CD4-positive, alpha-beta memory T cell (primary cell): ENCODE results near the gene FOXO3. TPM values are rescaled to one million over a fixed set of nuclear protein-coding genes. Genes with fewer than 3 reads are reported as not detected.

ENCODE experiments used
- CTCF ChIA-PET: fragments of 350-600 bp; sonication (Branson Sonifier 250); formaldehyde crosslinking; loops from one replicate; lab custom pipeline; 2021; ENCODE audit warnings: inconsistent platforms; ENCODE audit not compliant: partially characterized antibody; lab: Charles Lee
- POLR2A ChIA-PET: fragments of 350-600 bp; sonication (Branson Sonifier 250); formaldehyde crosslinking; loops from one replicate; lab custom pipeline; 2021; ENCODE audit not compliant: partially characterized antibody; lab: Charles Lee
- DNase-seq, 5 donors: peaks; one replicate each; pipeline versions ENCODE4 v3.0.0 to v3.0.0-alpha.2; 2020 to 2022; ENCODE audit warnings: mixed read lengths in 1 of 5
- H3K27ac ChIP-seq: one replicate; pipeline ENCODE4 v1.7.0; 2013; ENCODE audit warnings: low read depth, low read length
- H3K27me3 ChIP-seq: 2 replicates; pipeline ENCODE4 v1.7.0; 2013; ENCODE audit warnings: mild to moderate bottlenecking, low read length, moderate library complexity; ENCODE audit not compliant: insufficient read depth
- H3K36me3 ChIP-seq: 2 replicates; pipeline ENCODE4 v1.7.0; 2013; ENCODE audit warnings: mild to moderate bottlenecking, low read length, moderate library complexity; ENCODE audit not compliant: insufficient read depth
- H3K4me1 ChIP-seq: 2 replicates; pipeline ENCODE4 v1.7.0; 2013; ENCODE audit warnings: mild to moderate bottlenecking, low read length, moderate library complexity; ENCODE audit not compliant: insufficient read depth
- H3K4me3 ChIP-seq, 2 donors: one replicate each; pipeline ENCODE4 v1.7.0; 2013; ENCODE audit warnings: low read length in 2 of 2, mild to moderate bottlenecking in 1 of 2
- H3K9me3 ChIP-seq, 2 donors: one replicate each; pipeline ENCODE4 v1.7.0; 2013; ENCODE audit warnings: low read length in 2 of 2, control low read depth in 1 of 2; ENCODE audit not compliant: control insufficient read depth in 1 of 2
- H3K27ac Mint-ChIP-seq, 7 donors: one replicate each; pipeline ENCODE4 v1.8.0; 2020 to 2021; ENCODE audit warnings: mixed read lengths in 7 of 7, mild to moderate bottlenecking in 6 of 7, inconsistent platforms in 3 of 7, moderate library complexity in 3 of 7
- H3K27me3 Mint-ChIP-seq, 2 donors: one replicate each; pipeline ENCODE4 v1.8.0; 2020 to 2021; ENCODE audit warnings: mixed read lengths in 2 of 2
- H3K36me3 Mint-ChIP-seq, 2 donors: one replicate each; pipeline ENCODE4 v1.8.0; 2020 to 2021; ENCODE audit warnings: mixed read lengths in 2 of 2, inconsistent platforms in 1 of 2, mild to moderate bottlenecking in 1 of 2
- H3K4me1 Mint-ChIP-seq, 4 donors: one replicate each; pipeline ENCODE4 v1.8.0; 2020 to 2021; ENCODE audit warnings: mixed read lengths in 4 of 4, mild to moderate bottlenecking in 1 of 4
- H3K4me3 Mint-ChIP-seq, 8 donors: one replicate each; pipeline ENCODE4 v1.8.0; 2020 to 2021; ENCODE audit warnings: mixed read lengths in 8 of 8, mild to moderate bottlenecking in 7 of 8, moderate library complexity in 6 of 8, inconsistent platforms in 3 of 8
- H3K9me3 Mint-ChIP-seq, 8 donors: one replicate each; pipeline ENCODE4 v1.8.0; 2020 to 2021; ENCODE audit warnings: mixed read lengths in 8 of 8, mild to moderate bottlenecking in 5 of 8, inconsistent platforms in 3 of 8, moderate library complexity in 1 of 8
- intact Hi-C: fragments of 100-400 bp; cut with micrococcal nuclease; formaldehyde crosslinking; loops from one replicate; pipeline ENCODE4 v1.15.1; 2023
- polyA plus RNA-seq, 2 donors: library from polyadenylated mRNA; unstranded; fragments of 300-500 nt; fragmentation: Illumina TruSeq; gene quantifications; one replicate each; pipeline ENCODE4 v1.2.3, GENCODE V29; 2021
- total RNA-seq, 2 experiments: library from RNA; stranded (reverse); gene quantifications; one replicate each; pipeline ENCODE4 v1.2.3, GENCODE V29; 2021

The FOXO3 gene
- total and polyA plus RNA-seq, 4 experiments from 2014 or later = 18.3 to 27.0 (median 25.0) TPM

DNA sequence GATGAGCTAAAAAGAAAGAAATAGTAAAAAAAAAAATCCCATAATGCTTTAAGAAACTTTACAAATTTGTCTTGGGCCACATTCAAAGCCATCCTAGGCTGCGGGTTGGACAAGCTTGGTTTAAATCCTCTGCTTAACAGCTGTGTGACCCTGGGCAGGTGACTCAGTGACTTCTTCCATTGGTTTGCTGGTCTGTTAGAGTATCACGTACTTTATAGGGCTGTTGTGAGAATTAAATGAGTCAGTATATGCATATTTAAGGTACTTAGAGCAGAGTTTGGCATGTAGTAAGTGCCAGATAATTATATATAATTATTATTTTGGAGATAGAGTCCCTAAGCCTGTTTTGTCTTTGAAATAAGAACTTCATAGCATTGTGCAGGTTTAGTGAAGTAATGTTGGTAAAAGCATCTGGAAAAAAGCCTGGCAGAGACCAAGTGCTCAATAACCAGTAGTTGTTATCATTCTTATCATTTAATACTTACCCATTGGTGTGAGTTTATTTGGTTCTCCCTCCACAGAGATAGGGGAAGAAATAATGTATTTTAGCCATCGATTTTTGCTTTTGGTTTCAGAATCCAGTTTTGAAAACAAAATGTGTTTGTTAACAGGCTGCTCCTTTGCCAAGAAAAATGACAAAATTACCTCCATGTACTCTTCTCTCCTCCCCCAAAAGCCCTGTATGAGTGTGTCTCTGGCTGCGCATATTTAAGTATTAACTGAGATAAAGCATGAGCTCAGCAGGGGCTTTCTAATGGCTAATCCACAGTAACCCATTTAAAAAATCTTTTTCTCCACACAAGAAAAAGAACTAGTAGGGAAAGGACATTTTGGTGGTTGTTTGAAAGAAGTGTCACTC lies 67.2 kb downstream of the FOXO3 start:
- Histone ChIP-seq H3K27ac (no peak overlapping the region), H3K4me3 (no peak overlapping the region), H3K9me3 (no peaks in the 10 kb centered on the region), H3K27me3 (no peaks in the 10 kb centered on the region), H3K4me1 (peaks cover 50% of the 10 kb centered on the region), H3K36me3 (no peaks in the 10 kb centered on the region)
- POLR2A ChIA-PET = no interaction called here
- peak overlapping the region in 2 of 7 donors; percentile 25 to 40 for H3K27ac Mint-ChIP-seq
- H3K4me3 Mint-ChIP-seq = peak overlapping the region in 1 of 8 donors; percentile 24
- no peaks in the 10 kb centered on the region for H3K27me3 Mint-ChIP-seq
- DNase-seq = no peak
- H3K4me1 Mint-ChIP-seq = peaks cover 55 to 92% (median 68%) of the 10 kb centered on the region in 4 donors
- intact Hi-C loops = no loop called here
- no peaks in the 10 kb centered on the region for H3K9me3 Mint-ChIP-seq
- no peaks in the 10 kb centered on the region for H3K36me3 Mint-ChIP-seq
- CTCF ChIA-PET = interaction anchor here (0.8 kb wide), 1 partner anchor 445 kb away, joined by 4 read pairs; no protein-coding TSS in a partner anchor

DNA sequence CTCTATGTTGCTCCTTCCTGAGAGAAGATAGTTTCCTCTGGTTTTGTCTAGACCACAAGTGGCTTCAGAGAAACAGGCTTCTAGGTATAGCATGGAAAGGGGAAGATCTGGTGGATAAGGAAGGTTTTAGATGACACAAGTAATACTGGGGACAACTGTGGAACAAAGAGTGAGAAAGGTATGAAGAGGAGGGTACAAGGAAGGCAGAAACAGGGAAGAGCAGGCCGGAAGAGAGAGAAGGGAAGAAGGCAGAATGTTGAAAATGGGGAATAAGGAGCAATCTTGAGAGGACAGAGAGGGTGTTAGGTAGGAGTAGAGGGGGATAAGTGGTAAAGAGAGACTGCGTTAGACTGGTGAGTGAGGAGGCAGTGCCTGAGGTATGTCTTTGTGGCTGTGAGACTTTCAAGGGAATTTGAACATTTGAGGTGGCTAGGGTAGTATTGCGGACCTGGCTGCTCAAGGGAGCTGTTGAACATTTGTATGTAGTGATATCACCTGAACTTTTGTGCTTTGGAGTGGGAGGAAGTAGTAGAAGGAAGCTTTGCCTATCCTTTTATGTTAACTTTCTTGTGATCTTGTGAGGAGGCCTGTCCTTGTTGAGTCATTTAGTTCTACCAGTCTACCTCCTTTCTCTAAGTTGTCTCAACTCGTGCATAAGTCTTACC lies 69.5 kb downstream of the FOXO3 start:
- CTCF ChIA-PET = no interaction called here

DNA sequence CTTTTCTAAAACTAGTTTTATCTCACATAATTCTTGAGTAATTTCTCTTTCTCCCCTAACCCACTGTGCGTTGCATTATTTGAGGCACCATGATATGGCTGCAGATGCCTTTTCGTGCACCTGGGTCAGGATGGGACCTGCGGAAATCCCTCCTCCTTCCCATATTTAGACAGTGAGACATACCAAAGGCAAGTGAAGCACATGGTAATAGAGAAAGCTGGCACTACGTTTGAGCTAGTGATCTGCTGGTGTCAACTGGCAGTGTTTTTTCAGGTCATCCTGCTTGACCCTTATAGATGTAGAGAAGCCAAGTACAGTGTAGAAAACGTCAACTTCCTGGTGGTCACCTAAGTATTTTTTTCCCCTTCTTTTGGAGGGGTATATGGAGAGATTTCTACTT lies 71.7 kb downstream of the FOXO3 start:
- no peaks in the 10 kb centered on the region for H3K36me3 ChIP-seq
- H3K9me3 ChIP-seq = no peaks in the 10 kb centered on the region
- Mint-ChIP-seq H3K9me3 (no peaks in the 10 kb centered on the region), H3K36me3 (no peaks in the 10 kb centered on the region), H3K27ac (no peak overlapping the region), H3K4me3 (no peak overlapping the region), H3K27me3 (no peaks in the 10 kb centered on the region), H3K4me1 (peaks cover 58 to 80% (median 71%) of the 10 kb centered on the region in 4 donors)
- peak in 1 of 5 donors; percentile 29 for DNase-seq
- peaks cover 52% of the 10 kb centered on the region for H3K4me1 ChIP-seq
- CTCF ChIA-PET = no interaction called here
- no peak overlapping the region for H3K27ac ChIP-seq
- intact Hi-C loops = loop anchor here (5.0 kb wide), 1 partner anchor 35 kb away; no protein-coding TSS in a partner anchor
- no peak overlapping the region for H3K4me3 ChIP-seq
- H3K27me3 ChIP-seq = no peaks in the 10 kb centered on the region
- POLR2A ChIA-PET = no interaction called here

More for the DNA sequence above, 69.5 kb downstream of the FOXO3 start:
- Histone ChIP-seq H3K9me3 (no peaks in the 10 kb centered on the region), H3K27ac (no peak overlapping the region), H3K4me1 (peaks cover 50% of the 10 kb centered on the region), H3K4me3 (no peak overlapping the region), H3K36me3 (no peaks in the 10 kb centered on the region), H3K27me3 (no peaks in the 10 kb centered on the region)
- H3K4me3 Mint-ChIP-seq = peak overlapping the region in 6 of 8 donors; percentile 1 to 56 (median 32)
- H3K27me3 Mint-ChIP-seq = no peaks in the 10 kb centered on the region
- peaks cover 63 to 91% (median 76%) of the 10 kb centered on the region in 4 donors for H3K4me1 Mint-ChIP-seq
- DNase-seq = peak in 4 of 5 donors; percentile 4 to 25 (median 18)
- no peaks in the 10 kb centered on the region for H3K36me3 Mint-ChIP-seq
- H3K27ac Mint-ChIP-seq = peak overlapping the region in 4 of 7 donors; percentile 1 to 76 (median 30)
- no peaks in the 10 kb centered on the region for H3K9me3 Mint-ChIP-seq
- intact Hi-C loops = loop anchor here (5.0 kb wide), 1 partner anchor 33 kb away; no protein-coding TSS in a partner anchor
- POLR2A ChIA-PET = interaction anchor here (0.8 kb wide), 1 partner anchor 71 kb away, joined by 3 read pairs; no protein-coding TSS in a partner anchor

DNA sequence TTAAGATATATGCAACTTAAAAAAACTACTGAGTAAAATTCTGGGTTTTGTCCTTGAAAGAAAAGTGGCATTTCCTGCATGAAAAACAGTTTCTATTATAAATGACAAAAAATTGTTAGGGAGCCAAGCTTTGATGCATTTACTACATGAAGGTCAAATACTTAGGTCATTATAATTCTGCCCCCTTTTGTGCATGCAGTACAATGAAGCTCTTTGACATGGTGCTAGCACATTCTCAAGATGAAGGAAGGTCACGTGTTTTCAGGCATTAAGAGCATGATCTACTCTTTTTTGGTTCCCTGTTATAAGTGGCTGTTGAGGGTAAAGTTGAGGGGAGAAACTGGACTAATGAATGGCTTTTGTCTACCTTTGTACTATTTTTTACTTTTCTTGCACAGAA lies 72.7 kb downstream of the FOXO3 start:
- Histone ChIP-seq H3K9me3 (no peaks in the 10 kb centered on the region), H3K4me3 (no peak overlapping the region), H3K36me3 (no peaks in the 10 kb centered on the region), H3K27ac (no peak overlapping the region), H3K4me1 (peaks cover 43% of the 10 kb centered on the region), H3K27me3 (no peaks in the 10 kb centered on the region)
- Mint-ChIP-seq H3K9me3 (no peaks in the 10 kb centered on the region), H3K4me3 (no peak overlapping the region), H3K27ac (no peak overlapping the region), H3K36me3 (no peaks in the 10 kb centered on the region), H3K4me1 (peaks cover 49 to 75% (median 61%) of the 10 kb centered on the region in 4 donors), H3K27me3 (no peaks in the 10 kb centered on the region)
- DNase-seq = no peak
- intact Hi-C loops = loop anchor here (5.0 kb wide), 1 partner anchor 36 kb away; no protein-coding TSS in a partner anchor
- ChIA-PET POLR2A (no interaction called here), CTCF (no interaction called here)

DNA sequence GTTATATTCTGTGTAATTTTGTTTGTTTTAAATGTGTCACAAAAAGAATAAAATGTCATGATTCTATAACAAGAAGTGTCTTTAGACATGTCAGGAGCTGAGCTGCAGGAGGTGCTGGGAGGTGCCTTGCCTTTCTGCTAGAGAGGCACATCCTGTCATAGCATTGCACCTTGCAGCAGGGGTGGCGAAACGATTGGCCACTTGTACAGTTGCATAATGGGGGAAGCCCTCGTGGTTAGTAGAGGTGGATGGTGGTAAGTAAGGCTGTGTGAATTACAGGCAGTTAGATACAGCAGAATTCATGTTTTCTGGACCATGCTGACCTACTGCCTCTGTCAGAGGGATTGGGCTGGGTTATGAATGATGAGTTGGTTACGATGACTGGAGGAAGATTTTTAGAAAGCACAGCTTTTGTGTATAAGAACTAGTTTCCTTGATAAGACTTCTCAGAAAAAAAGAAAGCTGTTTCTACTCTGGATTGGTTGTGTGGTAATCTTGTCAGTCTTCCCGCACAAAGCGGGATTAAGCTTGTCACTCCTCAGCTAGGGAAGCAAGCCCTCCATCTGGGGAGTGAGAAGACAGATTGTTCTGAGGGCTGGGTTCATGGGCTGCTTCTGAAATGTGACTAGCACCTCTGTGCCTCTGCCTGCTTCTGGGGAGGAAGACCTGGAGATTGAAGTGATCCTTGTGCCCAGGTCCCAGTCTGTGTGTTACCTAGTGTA lies 74.9 kb downstream of the FOXO3 start:
- POLR2A ChIA-PET = no interaction called here
- H3K27me3 ChIP-seq = no peaks in the 10 kb centered on the region
- H3K4me1 Mint-ChIP-seq = peaks cover 37 to 68% (median 52%) of the 10 kb centered on the region in 4 donors
- intact Hi-C loops = no loop called here
- H3K36me3 Mint-ChIP-seq = peaks cover 3 to 6% of the 10 kb centered on the region in 2 donors
- peaks cover 22% of the 10 kb centered on the region for H3K4me1 ChIP-seq
- CTCF ChIA-PET = interaction anchor here (0.5 to 0.7 kb wide), 2 partner anchors 45 to 258 kb away, joined by 3 read pairs; no protein-coding TSS in a partner anchor
- peak overlapping the region in 6 of 7 donors; percentile 15 to 56 (median 25) for H3K27ac Mint-ChIP-seq
- DNase-seq = peak; percentile 29 to 58 (median 32)
- no peaks in the 10 kb centered on the region for H3K27me3 Mint-ChIP-seq
- no peaks in the 10 kb centered on the region for H3K9me3 ChIP-seq
- no peak overlapping the region for H3K27ac ChIP-seq
- no peaks in the 10 kb centered on the region for H3K36me3 ChIP-seq
- H3K4me3 ChIP-seq = no peak overlapping the region
- no peaks in the 10 kb centered on the region for H3K9me3 Mint-ChIP-seq
- peak overlapping the region in 1 of 8 donors; percentile 55 for H3K4me3 Mint-ChIP-seq

- Mint-ChIP-seq H3K4me3 (no peak overlapping the region), H3K36me3 (peaks cover 3 to 6% of the 10 kb centered on the region in 2 donors), H3K9me3 (no peaks in the 10 kb centered on the region), H3K27me3 (no peaks in the 10 kb centered on the region), H3K27ac (no peak overlapping the region), H3K4me1 (peaks cover 30 to 54% (median 42%) of the 10 kb centered on the region in 4 donors)
- no peak for DNase-seq
- Histone ChIP-seq H3K4me1 (peaks cover 12% of the 10 kb centered on the region), H3K4me3 (no peak overlapping the region), H3K9me3 (no peaks in the 10 kb centered on the region), H3K27me3 (no peaks in the 10 kb centered on the region), H3K36me3 (no peaks in the 10 kb centered on the region), H3K27ac (no peak overlapping the region)
- ChIA-PET POLR2A (interaction anchor here (0.7 kb wide), 1 partner anchor 1053 kb away, joined by 3 read pairs; the partner anchor contains the start of genes AK9 and FIG4), CTCF (no interaction called here)
- intact Hi-C loops = no loop called here
Measured at GRCh38 chr6:108637963-108638362, 77.2 kb downstream of the FOXO3 start.
